ENCODE measurements around the gene PURB. TPM values are rescaled to one million over a fixed set of nuclear protein-coding genes. Genes with fewer than 3 reads are reported as not detected.
"Not testable (repeated sequence)": the region's sequence is repeated elsewhere in the genome, so short reads cannot be mapped to it uniquely, and the experiment has no call there.

PURB gene
- polyA plus RNA-seq (2013, experiment 1 of 4): 23.2 TPM
- polyA plus RNA-seq (2013, experiment 2 of 4): 27.1 TPM
- 19.5 TPM for polyA plus RNA-seq (2013, experiment 3 of 4)
- polyA plus RNA-seq (2013, experiment 4 of 4): 24.1 TPM

- WGBS, 2 experiments: 1% methylated on average over 72 of the region's 72 CpGs
- Histone ChIP-seq H3K36me3 (ENCODE audit: control insufficient read depth, insufficient read depth, low read length) (peaks cover 6% of the 10 kb centered on the region), H3K4me1 (ENCODE audit: control insufficient read depth, insufficient read depth, low read length) (peaks cover 25% of the 10 kb centered on the region), H3K4me3 (ENCODE audit: insufficient read depth, low read depth, low read length) (peak within 1 kb of the TSS; percentile 90), H3K27ac (ENCODE audit: insufficient read depth, low read depth, low read length, poor library complexity, severe bottlenecking) (peak within 1 kb of the TSS; percentile 87), H3K27me3 (ENCODE audit: control insufficient read depth, insufficient read depth, low read length, poor library complexity, severe bottlenecking) (no peaks in the 10 kb centered on the region), H3K9me3 (ENCODE audit: control insufficient read depth, low read length) (no peaks in the 10 kb centered on the region)
These were observed at the start of gene PURB for GRCh38 chr7:44885394-44886317. PURB (minus strand) TSS chr7:44885530; CDS start chr7:44885348, 182 bp downstream.

GRCh38 chr7:44935016-44935415 is 49.7 kb upstream of the PURB start:
- H3K27me3 ChIP-seq (ENCODE audit: control insufficient read depth, insufficient read depth, low read length, poor library complexity, severe bottlenecking): no peaks in the 10 kb centered on the region
- H3K9me3 ChIP-seq (ENCODE audit: control insufficient read depth, low read length): no peaks in the 10 kb centered on the region
- H3K4me3 ChIP-seq (ENCODE audit: insufficient read depth, low read depth, low read length): no peak overlapping the region
- no peaks in the 10 kb centered on the region for H3K36me3 ChIP-seq (ENCODE audit: control insufficient read depth, insufficient read depth, low read length)
- no peaks in the 10 kb centered on the region for H3K4me1 ChIP-seq (ENCODE audit: control insufficient read depth, insufficient read depth, low read length)
- no peak overlapping the region for H3K27ac ChIP-seq (ENCODE audit: insufficient read depth, low read depth, low read length, poor library complexity, severe bottlenecking)
- WGBS, 2 experiments: 25 to 26% methylated on average over 1 of the region's 1 CpG

- H3K4me1 ChIP-seq (ENCODE audit: control insufficient read depth, insufficient read depth, low read length); H3K4me3 ChIP-seq (ENCODE audit: insufficient read depth, low read depth, low read length); H3K9me3 ChIP-seq (ENCODE audit: control insufficient read depth, low read length); H3K27me3 ChIP-seq (ENCODE audit: control insufficient read depth, insufficient read depth, low read length, poor library complexity, severe bottlenecking); H3K36me3 ChIP-seq (ENCODE audit: control insufficient read depth, insufficient read depth, low read length); H3K27ac ChIP-seq (ENCODE audit: insufficient read depth, low read depth, low read length, poor library complexity, severe bottlenecking): not testable (repeated sequence)
- WGBS, 2 experiments: 91 to 93% methylated on average over 5 of the region's 5 CpGs
These were observed 49.2 kb upstream of the PURB start for GRCh38 chr7:44934510-44934909.

- H3K4me3 ChIP-seq (ENCODE audit: insufficient read depth, low read depth, low read length): no peak overlapping the region
- no peaks in the 10 kb centered on the region for H3K36me3 ChIP-seq (ENCODE audit: control insufficient read depth, insufficient read depth, low read length)
- 93 to 94% methylated on average over 5 to 6 of the region's 6 CpGs for WGBS, 2 experiments
- no peaks in the 10 kb centered on the region for H3K27me3 ChIP-seq (ENCODE audit: control insufficient read depth, insufficient read depth, low read length, poor library complexity, severe bottlenecking)
- no peaks in the 10 kb centered on the region for H3K9me3 ChIP-seq (ENCODE audit: control insufficient read depth, low read length)
- H3K4me1 ChIP-seq (ENCODE audit: control insufficient read depth, insufficient read depth, low read length): no peaks in the 10 kb centered on the region
- no peak overlapping the region for H3K27ac ChIP-seq (ENCODE audit: insufficient read depth, low read depth, low read length, poor library complexity, severe bottlenecking)
These were observed 45.6 kb upstream of the PURB start for GRCh38 chr7:44930921-44931320.

GRCh38 chr7:44922351-44922694 is 37.0 kb upstream of the PURB start:
- 54 to 60% methylated on average over 5 of the region's 8 CpGs for WGBS, 2 experiments
- no peak overlapping the region for H3K27ac ChIP-seq (ENCODE audit: insufficient read depth, low read depth, low read length, poor library complexity, severe bottlenecking)
- H3K27me3 ChIP-seq (ENCODE audit: control insufficient read depth, insufficient read depth, low read length, poor library complexity, severe bottlenecking): no peaks in the 10 kb centered on the region
- H3K4me1 ChIP-seq (ENCODE audit: control insufficient read depth, insufficient read depth, low read length): no peaks in the 10 kb centered on the region
- H3K9me3 ChIP-seq (ENCODE audit: control insufficient read depth, low read length): no peaks in the 10 kb centered on the region
- no peak overlapping the region for H3K4me3 ChIP-seq (ENCODE audit: insufficient read depth, low read depth, low read length)
- H3K36me3 ChIP-seq (ENCODE audit: control insufficient read depth, insufficient read depth, low read length): no peaks in the 10 kb centered on the region

- 39 to 47% methylated on average over 14 of the region's 14 CpGs for WGBS, 2 experiments
- Histone ChIP-seq H3K27ac (ENCODE audit: insufficient read depth, low read depth, low read length, poor library complexity, severe bottlenecking) (no peak overlapping the region), H3K4me3 (ENCODE audit: insufficient read depth, low read depth, low read length) (no peak overlapping the region), H3K27me3 (ENCODE audit: control insufficient read depth, insufficient read depth, low read length, poor library complexity, severe bottlenecking) (no peaks in the 10 kb centered on the region), H3K36me3 (ENCODE audit: control insufficient read depth, insufficient read depth, low read length) (no peaks in the 10 kb centered on the region), H3K9me3 (ENCODE audit: control insufficient read depth, low read length) (no peaks in the 10 kb centered on the region), H3K4me1 (ENCODE audit: control insufficient read depth, insufficient read depth, low read length) (no peaks in the 10 kb centered on the region)
These were observed 36.4 kb upstream of the PURB start for GRCh38 chr7:44921607-44922350.

- Histone ChIP-seq H3K27me3 (ENCODE audit: control insufficient read depth, insufficient read depth, low read length, poor library complexity, severe bottlenecking) (no peaks in the 10 kb centered on the region), H3K36me3 (ENCODE audit: control insufficient read depth, insufficient read depth, low read length) (no peaks in the 10 kb centered on the region), H3K4me1 (ENCODE audit: control insufficient read depth, insufficient read depth, low read length) (no peaks in the 10 kb centered on the region), H3K4me3 (ENCODE audit: insufficient read depth, low read depth, low read length) (no peak overlapping the region), H3K9me3 (ENCODE audit: control insufficient read depth, low read length) (no peaks in the 10 kb centered on the region), H3K27ac (ENCODE audit: insufficient read depth, low read depth, low read length, poor library complexity, severe bottlenecking) (no peak overlapping the region)
- 85 to 91% methylated on average over 3 of the region's 3 CpGs for WGBS, 2 experiments
These were observed 34.8 kb upstream of the PURB start for GRCh38 chr7:44920119-44920518.

GRCh38 chr7:44918029-44918428 is 32.7 kb upstream of the PURB start:
- H3K27ac ChIP-seq (ENCODE audit: insufficient read depth, low read depth, low read length, poor library complexity, severe bottlenecking): no peak overlapping the region
- H3K4me3 ChIP-seq (ENCODE audit: insufficient read depth, low read depth, low read length): no peak overlapping the region
- H3K36me3 ChIP-seq (ENCODE audit: control insufficient read depth, insufficient read depth, low read length): no peaks in the 10 kb centered on the region
- H3K27me3 ChIP-seq (ENCODE audit: control insufficient read depth, insufficient read depth, low read length, poor library complexity, severe bottlenecking): no peaks in the 10 kb centered on the region
- H3K4me1 ChIP-seq (ENCODE audit: control insufficient read depth, insufficient read depth, low read length): no peaks in the 10 kb centered on the region
- H3K9me3 ChIP-seq (ENCODE audit: control insufficient read depth, low read length): no peaks in the 10 kb centered on the region

GRCh38 chr7:44917465-44917864 is 32.1 kb upstream of the PURB start:
- Histone ChIP-seq H3K36me3 (ENCODE audit: control insufficient read depth, insufficient read depth, low read length) (no peaks in the 10 kb centered on the region), H3K4me3 (ENCODE audit: insufficient read depth, low read depth, low read length) (no peak overlapping the region), H3K4me1 (ENCODE audit: control insufficient read depth, insufficient read depth, low read length) (no peaks in the 10 kb centered on the region), H3K27me3 (ENCODE audit: control insufficient read depth, insufficient read depth, low read length, poor library complexity, severe bottlenecking) (no peaks in the 10 kb centered on the region), H3K27ac (ENCODE audit: insufficient read depth, low read depth, low read length, poor library complexity, severe bottlenecking) (no peak overlapping the region), H3K9me3 (ENCODE audit: control insufficient read depth, low read length) (no peaks in the 10 kb centered on the region)
- WGBS, 2 experiments: 95 to 97% methylated on average over 2 of the region's 2 CpGs

- 95 to 97% methylated on average over 10 of the region's 10 CpGs for WGBS, 2 experiments
- Histone ChIP-seq H3K9me3 (ENCODE audit: control insufficient read depth, low read length) (no peaks in the 10 kb centered on the region), H3K27me3 (ENCODE audit: control insufficient read depth, insufficient read depth, low read length, poor library complexity, severe bottlenecking) (no peaks in the 10 kb centered on the region), H3K27ac (ENCODE audit: insufficient read depth, low read depth, low read length, poor library complexity, severe bottlenecking) (no peak overlapping the region), H3K36me3 (ENCODE audit: control insufficient read depth, insufficient read depth, low read length) (no peaks in the 10 kb centered on the region), H3K4me1 (ENCODE audit: control insufficient read depth, insufficient read depth, low read length) (no peaks in the 10 kb centered on the region), H3K4me3 (ENCODE audit: insufficient read depth, low read depth, low read length) (no peak overlapping the region)
These were observed 29.8 kb upstream of the PURB start for GRCh38 chr7:44914992-44915607.

All from ectodermal cell (in vitro differentiated cells).